GM19328 (cell line): ENCODE measurements around the gene WWP2.
"Not testable (repeated sequence)": the region's sequence is repeated elsewhere in the genome, so short reads cannot be mapped to it uniquely, and the experiment has no call there.

Source experiments
- ATAC-seq: cut with Tn5 transposase; IDR thresholded peaks from one replicate; pipeline ENCODE4 v1.9.1; 2021; ENCODE audit warnings: mild to moderate bottlenecking, moderate library complexity; ENCODE audit not compliant: unreplicated experiment

The WWP2 gene

GRCh38 chr16:69791391-69791847, 29.3 kb downstream of the WWP2 start:
- not testable (repeated sequence) for ATAC-seq

- ATAC-seq, result no peak
Observed at GRCh38 chr16:69793526-69793925, 31.4 kb downstream of the WWP2 start.

- no peak for ATAC-seq
Observed at GRCh38 chr16:69794486-69794885, 32.4 kb downstream of the WWP2 start.

- no peak for ATAC-seq
Observed at GRCh38 chr16:69796285-69797118, 34.4 kb downstream of the WWP2 start.

GRCh38 chr16:69798466-69798865, 36.3 kb downstream of the WWP2 start:
- no peak for ATAC-seq

- ATAC-seq, result no peak
Observed at GRCh38 chr16:69799611-69800031, 37.5 kb downstream of the WWP2 start.

- ATAC-seq, result no peak
Observed at GRCh38 chr16:69804297-69804696, 42.2 kb downstream of the WWP2 start.

GRCh38 chr16:69806776-69807175, 44.6 kb downstream of the WWP2 start:
- not testable (repeated sequence) for ATAC-seq

GRCh38 chr16:69812688-69813014, 50.5 kb downstream of the WWP2 start:
- ATAC-seq, result no peak

GRCh38 chr16:69814078-69814477, 51.9 kb downstream of the WWP2 start:
- no peak for ATAC-seq

- ATAC-seq, result no peak
Observed at GRCh38 chr16:69814561-69814960, 52.4 kb downstream of the WWP2 start.

- not testable (repeated sequence) for ATAC-seq
Observed at GRCh38 chr16:69815216-69815883, 53.2 kb downstream of the WWP2 start.

GRCh38 chr16:69816996-69817395, 54.9 kb downstream of the WWP2 start:
- ATAC-seq, result no peak

- no peak for ATAC-seq
Observed at GRCh38 chr16:69818891-69819545, 56.9 kb downstream of the WWP2 start.

GRCh38 chr16:69820926-69821541, 58.9 kb downstream of the WWP2 start:
- ATAC-seq, result no peak

GRCh38 chr16:69821844-69822173, 59.7 kb downstream of the WWP2 start:
- no peak for ATAC-seq

- ATAC-seq, result no peak
Observed at GRCh38 chr16:69822174-69822935, 60.2 kb downstream of the WWP2 start.

GRCh38 chr16:69823831-69824563, 61.9 kb downstream of the WWP2 start:
- no peak for ATAC-seq

GRCh38 chr16:69824564-69825142, 62.5 kb downstream of the WWP2 start:
- ATAC-seq, result not testable (repeated sequence)

- ATAC-seq, result no peak
Observed at GRCh38 chr16:69827524-69827923, 65.4 kb downstream of the WWP2 start.
